ENCODE measurements around the gene LRRC75B.

LRRC75B gene

GRCh38 chr22:24584871-24585411, 7.9 kb downstream of the LRRC75B start:
- no peak for DNase-seq

GRCh38 chr22:24584166-24584790, 8.6 kb downstream of the LRRC75B start:
- DNase-seq, result no peak

GRCh38 chr22:24583221-24584165, 9.4 kb downstream of the LRRC75B start:
- DNase-seq, result no peak

GRCh38 chr22:24582056-24582814, 10.6 kb downstream of the LRRC75B start:
- no peak for DNase-seq

GRCh38 chr22:24580276-24580675, 12.6 kb downstream of the LRRC75B start:
- no peak for DNase-seq

GRCh38 chr22:24579258-24579601, 13.6 kb downstream of the LRRC75B start:
- no peak for DNase-seq

GRCh38 chr22:24578355-24579257, 14.3 kb downstream of the LRRC75B start:
- DNase-seq, result no peak

- no peak for DNase-seq
Observed at GRCh38 chr22:24576778-24577177, 16.1 kb downstream of the LRRC75B start.

GRCh38 chr22:24571266-24571665, 21.6 kb downstream of the LRRC75B start:
- DNase-seq, result no peak

- DNase-seq, result no peak
Observed at GRCh38 chr22:24567668-24568067, 25.2 kb downstream of the LRRC75B start.

GRCh38 chr22:24566899-24567511, 25.9 kb downstream of the LRRC75B start:
- no peak for DNase-seq

- no peak for DNase-seq
Observed at GRCh38 chr22:24565077-24565476, 27.8 kb downstream of the LRRC75B start.

GRCh38 chr22:24564376-24565058, 28.4 kb downstream of the LRRC75B start:
- DNase-seq, result no peak

- no peak for DNase-seq
Observed at GRCh38 chr22:24563246-24563645, 29.6 kb downstream of the LRRC75B start.

GRCh38 chr22:24559471-24559870, 33.4 kb downstream of the LRRC75B start:
- no peak for DNase-seq

GRCh38 chr22:24555165-24556039, 37.5 kb downstream of the LRRC75B start, which contains the start of gene SNRPD3:
Gene SNRPD3, plus strand, starts transcription at chr22:24555999. Its CDS starts 1,676 bp downstream, at chr22:24557675.
- peak; percentile 99 for DNase-seq

- no peak for DNase-seq
Observed at GRCh38 chr22:24554313-24555164, 38.3 kb downstream of the LRRC75B start, which contains the start of gene GUCD1. Gene GUCD1, minus strand, starts transcription at chr22:24555138. Its CDS starts 147 bp downstream, at chr22:24554991.

- no peak for DNase-seq
Observed at GRCh38 chr22:24553597-24554312, 39.1 kb downstream of the LRRC75B start.
